H1 (cell line): ENCODE measurements around the gene DNAJC6. TPM values are rescaled to one million over a fixed set of nuclear protein-coding genes. Genes with fewer than 3 reads are reported as not detected.

ENCODE experiments used
- CTCF ChIA-PET: fragments of 300-600 bp; sonication (Branson Sonifier 250); formaldehyde crosslinking; loops from one replicate; lab custom pipeline; 2021; ENCODE audit not compliant: partially characterized antibody; lab: Charles Lee
- POLR2A ChIA-PET: fragments of 300-600 bp; sonication (Branson Sonifier 250); formaldehyde crosslinking; loops from one replicate; lab custom pipeline; 2021; ENCODE audit warnings: inconsistent platforms; ENCODE audit not compliant: partially characterized antibody; lab: Charles Lee
- DNase-seq, 2 experiments: peaks; one replicate each; pipeline versions ENCODE4 v3.0.0 to v3.0.0-alpha.2; 2010 to 2022; ENCODE audit warnings: low spot score in 2 of 2, low read depth in 1 of 2, mixed read lengths in 1 of 2
- FAIRE-seq: peaks from 2 replicates; lab custom pipeline; 2011; peaks lifted over from hg19 to GRCh38; lab: Jason Lieb, UNC
- H2AFZ ChIP-seq: 2 replicates; pipeline ENCODE4 v1.8.1; 2012; ENCODE audit warnings: low read length, inconsistent platforms
- H2AK5ac ChIP-seq: 2 replicates; pipeline ENCODE4 v1.6.1; 2013; ENCODE audit warnings: low read depth, low read length
- H2BK120ac ChIP-seq: replicated peaks from 2 replicates; pipeline ENCODE3; 2013; ENCODE audit warnings: low read depth, low read length, inconsistent platforms
- H2BK12ac ChIP-seq: 2 replicates; pipeline ENCODE4 v1.6.1; 2013; ENCODE audit warnings: low read depth, low read length
- H2BK15ac ChIP-seq: 2 replicates; pipeline ENCODE4 v1.6.1; 2013; ENCODE audit warnings: low read length
- H2BK20ac ChIP-seq: 2 replicates; pipeline ENCODE4 v1.6.1; 2013; ENCODE audit warnings: low read length
- H2BK5ac ChIP-seq: 2 replicates; pipeline ENCODE4 v1.6.1; 2013; ENCODE audit warnings: low read depth, low read length
- H3K14ac ChIP-seq: 2 replicates; pipeline ENCODE4 v1.6.1; 2013; ENCODE audit warnings: inconsistent platforms; ENCODE audit not compliant: insufficient read length
- H3K18ac ChIP-seq: 2 replicates; pipeline ENCODE4 v1.6.1; 2013; ENCODE audit warnings: low read length; ENCODE audit errors: extremely low read depth
- H3K23ac ChIP-seq: 2 replicates; pipeline ENCODE4 v1.6.1; 2013; ENCODE audit warnings: inconsistent platforms; ENCODE audit not compliant: insufficient read length
- H3K23me2 ChIP-seq: 2 replicates; pipeline ENCODE4 v1.6.1; 2013; ENCODE audit warnings: low read depth, low read length
- H3K27ac ChIP-seq: 2 replicates; pipeline ENCODE4 v1.6.1; 2011; ENCODE audit warnings: low read depth, low read length, inconsistent platforms
- H3K27me3 ChIP-seq, 4 experiments: replicated peaks in 1 of 4; 1 replicate in 1 of 4; 2 replicates in 3 of 4; pipeline versions ENCODE4 v1.6.1 to v1.8.1; 2011 to 2013; ENCODE audit warnings: low read length in 3 of 4, mild to moderate bottlenecking in 3 of 4, inconsistent platforms in 2 of 4, mixed read lengths in 2 of 4, moderate library complexity in 1 of 4; ENCODE audit not compliant: control insufficient read depth in 3 of 4, insufficient read depth in 3 of 4; ENCODE audit errors: extremely low read depth in 1 of 4
- H3K36me3 ChIP-seq, 4 experiments: 2 replicates each; pipeline versions ENCODE4 v1.6.1 to v1.8.1; 2011 to 2013; ENCODE audit warnings: mild to moderate bottlenecking in 4 of 4, low read length in 3 of 4, moderate library complexity in 2 of 4, control low read depth in 1 of 4, inconsistent platforms in 1 of 4; ENCODE audit not compliant: insufficient read depth in 4 of 4, control insufficient read depth in 2 of 4
- H3K4ac ChIP-seq: replicated peaks from 2 replicates; pipeline ENCODE3; 2013; ENCODE audit warnings: low read length, low read depth, mixed read lengths, inconsistent platforms; ENCODE audit not compliant: insufficient read length
- H3K4me1 ChIP-seq, 4 experiments: replicated peaks in 1 of 4; 1 replicate in 1 of 4; 2 replicates in 3 of 4; pipeline versions ENCODE4 v1.6.1 to v1.8.1; 2011 to 2013; ENCODE audit warnings: low read length in 3 of 4, inconsistent platforms in 2 of 4, mixed read lengths in 1 of 4; ENCODE audit not compliant: insufficient read depth in 4 of 4, control insufficient read depth in 3 of 4
- H3K4me2 ChIP-seq, 2 experiments: 2 replicates each; pipeline versions ENCODE4 v1.6.1 to v1.8.1; 2011 to 2013; ENCODE audit warnings: low read depth in 2 of 2, low read length in 2 of 2, control low read depth in 1 of 2, inconsistent platforms in 1 of 2, mild to moderate bottlenecking in 1 of 2; ENCODE audit not compliant: insufficient read depth in 1 of 2
- H3K4me3 ChIP-seq, 4 experiments: fragments of 200-600, 300-600 bp in 1 of 4; sonication (generic), shearing (Covaris generic), sonication (Bioruptor Twin) in 1 of 4; 2 replicates each; pipeline versions ENCODE4 v1.5.1 to v1.8.1; 2011 to 2016; ENCODE audit warnings: low read length in 4 of 4, low read depth in 3 of 4, control low read depth in 2 of 4, inconsistent platforms in 2 of 4, mild to moderate bottlenecking in 2 of 4, mixed read lengths in 1 of 4, moderate library complexity in 1 of 4; ENCODE audit not compliant: insufficient read depth in 2 of 4; ENCODE audit errors: extremely low read depth in 1 of 4
- H3K56ac ChIP-seq: replicated peaks from 2 replicates; pipeline ENCODE3; 2013; ENCODE audit warnings: low read depth, mild to moderate bottlenecking, mixed read lengths, low read length, inconsistent platforms; ENCODE audit not compliant: insufficient read length
- H3K79me1 ChIP-seq: 2 replicates; pipeline ENCODE4 v1.6.1; 2013; ENCODE audit warnings: low read depth, low read length, control low read depth
- H3K79me2 ChIP-seq, 2 experiments: 2 replicates each; pipeline versions ENCODE4 v1.6.1 to v1.8.1; 2012 to 2013; ENCODE audit warnings: low read length in 2 of 2, mild to moderate bottlenecking in 2 of 2, inconsistent platforms in 1 of 2; ENCODE audit not compliant: insufficient read depth in 2 of 2, control insufficient read depth in 1 of 2
- H3K9ac ChIP-seq, 4 experiments: replicated peaks in 1 of 4; 1 replicate in 1 of 4; 2 replicates in 3 of 4; pipeline versions ENCODE4 v1.6.1 to v1.8.1; 2011 to 2013; ENCODE audit warnings: low read depth in 3 of 4, low read length in 3 of 4, control low read depth in 2 of 4, mild to moderate bottlenecking in 2 of 4, moderate library complexity in 2 of 4, inconsistent platforms in 1 of 4; ENCODE audit errors: extremely low read depth in 1 of 4
- H3K9me3 ChIP-seq, 2 experiments: 2 replicates each; pipeline versions ENCODE4 v1.6.1 to v1.8.1; 2012 to 2013; ENCODE audit warnings: mild to moderate bottlenecking in 2 of 2, moderate library complexity in 2 of 2, control low read depth in 1 of 2, inconsistent platforms in 1 of 2, low read depth in 1 of 2, low read length in 1 of 2, mixed read lengths in 1 of 2; ENCODE audit not compliant: insufficient read depth in 2 of 2
- H4K20me1 ChIP-seq, 2 experiments: replicated peaks in 1 of 2; 2 replicates each; pipeline versions ENCODE3 to v1.8.1; 2011 to 2013; ENCODE audit warnings: inconsistent platforms in 2 of 2, low read length in 2 of 2, mild to moderate bottlenecking in 1 of 2; ENCODE audit not compliant: insufficient read depth in 2 of 2, control insufficient read depth in 1 of 2
- H4K5ac ChIP-seq: 2 replicates; pipeline ENCODE4 v1.6.1; 2013; ENCODE audit warnings: low read length, low read depth, mixed read lengths, inconsistent platforms; ENCODE audit not compliant: insufficient read length
- H4K8ac ChIP-seq: 2 replicates; pipeline ENCODE4 v1.8.0; 2013; ENCODE audit warnings: mild to moderate bottlenecking, moderate library complexity, low read length, inconsistent platforms; ENCODE audit not compliant: insufficient read depth; ENCODE audit errors: extremely low read depth
- H4K91ac ChIP-seq: replicated peaks from 2 replicates; pipeline ENCODE3; 2013; ENCODE audit warnings: low read length, mixed read lengths, inconsistent platforms; ENCODE audit not compliant: insufficient read length
- CTBP2 ChIP-seq: IDR thresholded peaks from 2 replicates; pipeline ENCODE4 v1.7.0; 2011; ENCODE audit warnings: borderline replicate concordance, mild to moderate bottlenecking, moderate library complexity, mixed read lengths, low read length; ENCODE audit not compliant: insufficient read depth, insufficient read length
- EGR1 ChIP-seq: IDR thresholded peaks from 2 replicates; pipeline ENCODE4 v1.6.1; 2011; ENCODE audit warnings: low read depth, low read length, borderline replicate concordance
- EP300 ChIP-seq, 2 experiments: IDR thresholded peaks; 1 replicate in 1 of 2; 2 replicates in 1 of 2; pipeline ENCODE4 v1.6.1; 2011 to 2012; ENCODE audit warnings: low read depth in 2 of 2, low read length in 2 of 2, mild to moderate bottlenecking in 2 of 2, borderline replicate concordance in 1 of 2, inconsistent platforms in 1 of 2, moderate library complexity in 1 of 2
- GABPA ChIP-seq: IDR thresholded peaks from 2 replicates; pipeline ENCODE4 v1.6.1; 2011; ENCODE audit warnings: mild to moderate bottlenecking, low read length, moderate library complexity, borderline replicate concordance; ENCODE audit not compliant: insufficient read depth
- HDAC6 ChIP-seq: IDR thresholded peaks from one replicate; pipeline ENCODE4 v1.7.1; 2012; ENCODE audit warnings: low read depth, mild to moderate bottlenecking, inconsistent platforms, low read length, moderate library complexity
- MAFK ChIP-seq: IDR thresholded peaks from 2 replicates; pipeline ENCODE4 v1.6.1; 2012; ENCODE audit warnings: low read depth, mild to moderate bottlenecking, improper control_type of control experiment, low read length
- NANOG ChIP-seq: IDR thresholded peaks from 2 replicates; pipeline ENCODE4 v1.6.1; 2011; ENCODE audit warnings: low read length, low read depth, mild to moderate bottlenecking, inconsistent platforms; ENCODE audit not compliant: insufficient read depth, poor library complexity, severe bottlenecking
- POLR2A ChIP-seq, 2 experiments: IDR thresholded peaks; 1 replicate in 1 of 2; 2 replicates in 1 of 2; pipeline ENCODE4 v1.6.1; 2011; ENCODE audit warnings: low read depth in 2 of 2, low read length in 2 of 2, mild to moderate bottlenecking in 2 of 2; ENCODE audit errors: control extremely low read depth in 1 of 2
- POLR2AphosphoS5 ChIP-seq: IDR thresholded peaks from 2 replicates; pipeline ENCODE4 v1.6.1; 2011; ENCODE audit warnings: low read depth, low read length
- RFX5 ChIP-seq: IDR thresholded peaks from 2 replicates; pipeline ENCODE4 v1.6.1; 2011; ENCODE audit warnings: low read depth, low read length, improper control_type of control experiment, borderline replicate concordance
- RXRA ChIP-seq: IDR thresholded peaks from 2 replicates; pipeline ENCODE4 v1.6.1; 2011; ENCODE audit warnings: low read depth, mild to moderate bottlenecking, low read length, moderate library complexity; ENCODE audit not compliant: insufficient read depth
- SP1 ChIP-seq: IDR thresholded peaks from 2 replicates; pipeline ENCODE4 v1.6.1; 2011; ENCODE audit warnings: low read depth, low read length
- SP2 ChIP-seq: IDR thresholded peaks from 2 replicates; pipeline ENCODE4 v1.6.1; 2012; ENCODE audit warnings: mild to moderate bottlenecking, low read length, inconsistent platforms
- TCF12 ChIP-seq: IDR thresholded peaks from 2 replicates; pipeline ENCODE4 v1.6.1; 2011; ENCODE audit warnings: low read depth, mild to moderate bottlenecking, low read length
- TEAD4 ChIP-seq: IDR thresholded peaks from 2 replicates; pipeline ENCODE4 v1.6.1; 2012; ENCODE audit warnings: low read depth, low read length, inconsistent platforms, mixed read lengths
- WGBS, 2 experiments: shearing (Covaris generic) in 1 of 2; methylation state at CpG; one replicate each; pipeline versions ENCODE4 v1.1.6 to v1.1.7; 2013 to 2015; ENCODE audit warnings: low lambda C conversion rate in 2 of 2, mixed read lengths in 2 of 2, inconsistent platforms in 1 of 2, low coverage in 1 of 2, missing lambda C conversion rate in 1 of 2; ENCODE audit not compliant: insufficient replicate concordance in 2 of 2, insufficient coverage in 1 of 2, insufficient read length in 1 of 2; ENCODE audit errors: extremely low coverage in 1 of 2, missing lambda C conversion rate in 1 of 2; 5-methylcytosine and 5-hydroxymethylcytosine counted together
- polyA plus RNA-seq, 7 experiments: library from polyadenylated mRNA; depleted of rRNA in 3 of 7; stranded (reverse) in 5 of 7; unstranded in 2 of 7; fragments of >200 nt in 5 of 7; fragments of 200-250 nt in 2 of 7; gene quantifications; 1 replicate in 5 of 7; 2 replicates in 1 of 7; 4 replicates in 1 of 7; pipeline versions ENCODE4 v1.2.1 to v1.2.3, GENCODE V29; 2011 to 2013; ENCODE audit warnings: missing spikeins in 2 of 7, mixed read lengths in 2 of 7
- total RNA-seq: library from RNA; stranded (reverse); fragmentation: NEBNext Ultra II Directional; extraction: Animal tissue kit (Norgen Biotek cat#: 25700); gene quantifications from 2 replicates; pipeline ENCODE4 v1.2.1, GENCODE V29; 2021

The DNAJC6 gene
- total and polyA plus RNA-seq, 2 of the 8 experiments (the other 6 are each of a cell fraction or from before 2014, with no cell fraction given) = 1.6 to 3.0 TPM

DNA sequence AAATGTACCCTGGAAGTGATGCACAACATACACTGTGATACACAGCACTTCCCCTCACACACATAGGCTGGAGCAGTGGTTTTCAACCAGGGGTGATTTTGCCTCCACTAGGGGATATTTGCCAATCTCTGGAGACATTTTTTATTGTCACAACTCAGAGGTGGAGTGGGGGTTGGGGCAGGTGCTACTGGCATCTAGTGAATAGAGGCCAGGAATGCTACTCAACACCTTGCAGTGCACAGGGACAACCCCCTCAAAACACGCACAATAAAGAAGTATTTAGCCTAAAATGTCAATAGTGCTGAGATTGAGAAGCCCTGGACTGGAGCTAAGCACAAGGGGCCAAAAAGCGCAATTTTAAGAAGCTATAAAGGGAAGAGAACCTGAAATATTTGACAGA lies 54.1 kb downstream of the DNAJC6 start:
- no peak overlapping the region for H2AK5ac ChIP-seq
- CTCF ChIA-PET = interaction anchor here (1.0 to 1.4 kb wide), 4 partner anchors 8 to 17 kb away, joined by 3 to 7 read pairs (median 4); no protein-coding TSS in a partner anchor
- TF ChIP-seq RFX5 = no peak
- TF ChIP-seq TCF12 = no peak
- TF ChIP-seq EGR1 = no peak
- TF ChIP-seq GABPA = no peak
- TF ChIP-seq RXRA = no peak
- TF ChIP-seq POLR2A (IDR thresholded peaks at IDR 0.05; ENCODE audit: control extremely low read depth in 1 of 2, low read depth in 2 of 2, low read length in 2 of 2) = no peak
- no peak for TF ChIP-seq NANOG
- no peak for TF ChIP-seq POLR2AphosphoS5
- TF ChIP-seq TEAD4 = no peak
- TF ChIP-seq HDAC6 = no peak
- no peak for TF ChIP-seq SP2
- TF ChIP-seq EP300 (IDR thresholded peaks at IDR 0.05; ENCODE audit: borderline replicate concordance in 1 of 2, low read depth in 2 of 2, low read length in 2 of 2) = no peak
- no peak for TF ChIP-seq SP1
- no peak for TF ChIP-seq CTBP2
- no peak for TF ChIP-seq MAFK

More for the DNA sequence above, 54.1 kb downstream of the DNAJC6 start:
- H3K9ac ChIP-seq = no peak overlapping the region; a peak in 1 of 7 replicates
- no peak for FAIRE-seq
- no peak overlapping the region for H4K5ac ChIP-seq
- H4K20me1 ChIP-seq = no peaks in the 10 kb centered on the region
- no peak overlapping the region for H3K14ac ChIP-seq
- H3K56ac ChIP-seq = no peak overlapping the region
- H3K79me2 ChIP-seq = no peaks in the 10 kb centered on the region
- H3K23me2 ChIP-seq = no peaks in the 10 kb centered on the region
- DNase-seq = no peak
- H3K23ac ChIP-seq = no peak overlapping the region
- no peak overlapping the region; the same call in 1 of the 2 replicates for H2BK12ac ChIP-seq
- no peak overlapping the region for H2BK120ac ChIP-seq
- no peak overlapping the region for H4K8ac ChIP-seq
- H3K4me1 ChIP-seq = peaks cover 0 to 5% (median under 1%) of the 10 kb centered on the region in 4 experiments; a peak in 2 of 7 replicates
- no peak overlapping the region for H2BK5ac ChIP-seq
- POLR2A ChIA-PET = interaction anchor here (1.0 kb wide), 1 partner anchor 25 kb away, joined by 3 read pairs; no protein-coding TSS in a partner anchor
- no peak overlapping the region for H4K91ac ChIP-seq
- no peak overlapping the region for H2AFZ ChIP-seq
- no peaks in the 10 kb centered on the region for H3K9me3 ChIP-seq
- H3K4me3 ChIP-seq = no peak overlapping the region
- H3K36me3 ChIP-seq = no peaks in the 10 kb centered on the region
- H3K27ac ChIP-seq = no peak overlapping the region
- H3K27me3 ChIP-seq = no peaks in the 10 kb centered on the region
- WGBS, 2 experiments = 80% methylated on average over 2 of the region's 2 CpGs; no CpG with 5 or more reads in 1 of the 2 experiments
- no peak overlapping the region for H2BK20ac ChIP-seq
- H3K18ac ChIP-seq = no peak overlapping the region
- no peaks in the 10 kb centered on the region for H3K79me1 ChIP-seq
- no peak overlapping the region for H3K4ac ChIP-seq
- H3K4me2 ChIP-seq = no peak overlapping the region
- H2BK15ac ChIP-seq = no peak overlapping the region
